Parathyroid adenoma (tissue), 2 donors: Measurements from ENCODE around the gene BCL11B.

Experiments used
- H2AFZ ChIP-seq: fragments of 300-600 bp; sonication (generic); one replicate; pipeline ENCODE4 v1.7.0; 2017; ENCODE audit warnings: antibody characterized with exemption, mild to moderate bottlenecking
- H3K27ac ChIP-seq: fragments of 300-600 bp; sonication (generic); one replicate; pipeline ENCODE4 v1.7.0; 2017
- H3K27me3 ChIP-seq: fragments of 300-600 bp; sonication (generic); one replicate; pipeline ENCODE4 v1.7.0; 2017; ENCODE audit warnings: low read length; ENCODE audit not compliant: control insufficient read depth, insufficient read depth
- H3K36me3 ChIP-seq: fragments of 300-600 bp; sonication (generic); one replicate; pipeline ENCODE4 v1.7.0; 2017; ENCODE audit warnings: low read length; ENCODE audit not compliant: control insufficient read depth, insufficient read depth
- H3K4me1 ChIP-seq: fragments of 300-600 bp; sonication (generic); one replicate; pipeline ENCODE4 v1.7.0; 2017; ENCODE audit warnings: control low read depth
- H3K4me2 ChIP-seq: fragments of 300-600 bp; sonication (generic); one replicate; pipeline ENCODE4 v1.7.0; 2017; ENCODE audit warnings: low read length
- H3K4me3 ChIP-seq: fragments of 300-600 bp; sonication (generic); one replicate; pipeline ENCODE4 v1.7.0; 2017; ENCODE audit warnings: low read depth, low read length
- H3K79me2 ChIP-seq: fragments of 300-600 bp; sonication (generic); one replicate; pipeline ENCODE4 v1.7.0; 2017; ENCODE audit warnings: control low read depth
- H3K9ac ChIP-seq: fragments of 300-600 bp; sonication (generic); one replicate; pipeline ENCODE4 v1.7.0; 2017; ENCODE audit warnings: mild to moderate bottlenecking
- H3K9me3 ChIP-seq: fragments of 300-600 bp; sonication (generic); one replicate; pipeline ENCODE4 v1.7.0; 2017; ENCODE audit warnings: low read length; ENCODE audit not compliant: control insufficient read depth
- CTCF ChIP-seq: fragments of 300-600 bp; sonication (generic); IDR thresholded peaks from one replicate; pipeline ENCODE4 v1.7.0; 2017; ENCODE audit warnings: antibody characterized with exemption, mild to moderate bottlenecking
- donor health status: primary hyperparathyroidism.

The BCL11B gene

GRCh38 chr14:99210333-99210732 is 61.7 kb downstream of the BCL11B start:
- H2AFZ ChIP-seq: no peak overlapping the region
- no peaks in the 10 kb centered on the region for H3K79me2 ChIP-seq
- no peaks in the 10 kb centered on the region for H3K9me3 ChIP-seq
- no peak overlapping the region for H3K4me2 ChIP-seq
- H3K4me3 ChIP-seq: no peak overlapping the region
- no peaks in the 10 kb centered on the region for H3K36me3 ChIP-seq
- no peak overlapping the region for H3K9ac ChIP-seq
- H3K4me1 ChIP-seq: no peaks in the 10 kb centered on the region
- no peak overlapping the region for H3K27ac ChIP-seq
- no peak for TF ChIP-seq CTCF
- no peaks in the 10 kb centered on the region for H3K27me3 ChIP-seq

GRCh38 chr14:99209409-99209808 is 62.6 kb downstream of the BCL11B start:
- no peak for TF ChIP-seq CTCF
- no peak overlapping the region for H3K27ac ChIP-seq
- H3K79me2 ChIP-seq: no peaks in the 10 kb centered on the region
- no peak overlapping the region for H3K4me3 ChIP-seq
- no peak overlapping the region for H3K4me2 ChIP-seq
- H2AFZ ChIP-seq: no peak overlapping the region
- no peaks in the 10 kb centered on the region for H3K4me1 ChIP-seq
- no peak overlapping the region for H3K9ac ChIP-seq
- no peaks in the 10 kb centered on the region for H3K27me3 ChIP-seq
- no peaks in the 10 kb centered on the region for H3K9me3 ChIP-seq
- H3K36me3 ChIP-seq: no peaks in the 10 kb centered on the region

- Histone ChIP-seq H3K79me2 (no peaks in the 10 kb centered on the region), H3K27me3 (no peaks in the 10 kb centered on the region), H3K27ac (no peak overlapping the region), H3K4me1 (no peaks in the 10 kb centered on the region), H3K4me2 (no peak overlapping the region), H3K9ac (no peak overlapping the region), H2AFZ (no peak overlapping the region), H3K4me3 (no peak overlapping the region), H3K9me3 (no peaks in the 10 kb centered on the region), H3K36me3 (no peaks in the 10 kb centered on the region)
- no peak for TF ChIP-seq CTCF
Measured at GRCh38 chr14:99208318-99208717, 63.7 kb downstream of the BCL11B start.

DNA sequence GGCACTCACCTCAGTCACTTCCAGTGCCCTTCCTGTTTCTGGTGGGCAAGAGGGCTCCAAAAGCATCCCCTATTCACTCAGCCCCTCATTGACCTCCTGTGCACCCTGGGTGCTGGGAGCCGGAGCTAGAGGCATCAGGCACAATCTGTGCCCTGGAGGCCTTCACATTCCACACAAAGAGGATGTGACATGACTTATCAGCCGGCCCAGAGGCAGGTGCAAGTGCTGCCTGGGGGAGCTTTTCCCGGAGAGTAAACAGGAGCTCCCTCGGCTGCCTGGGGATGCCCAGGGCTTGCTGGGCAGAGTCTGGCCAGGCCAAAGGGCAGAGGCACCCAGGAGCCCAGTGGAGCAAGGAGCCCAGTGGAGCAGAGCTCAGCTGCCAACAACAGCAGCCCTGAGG is 64.5 kb downstream of the BCL11B start:
- Histone ChIP-seq H3K9me3 (no peaks in the 10 kb centered on the region), H3K27me3 (no peaks in the 10 kb centered on the region), H3K9ac (no peak overlapping the region), H3K36me3 (no peaks in the 10 kb centered on the region), H3K4me3 (no peak overlapping the region), H2AFZ (no peak overlapping the region), H3K79me2 (no peaks in the 10 kb centered on the region), H3K4me2 (no peak overlapping the region), H3K4me1 (no peaks in the 10 kb centered on the region), H3K27ac (no peak overlapping the region)
- TF ChIP-seq CTCF: no peak

DNA sequence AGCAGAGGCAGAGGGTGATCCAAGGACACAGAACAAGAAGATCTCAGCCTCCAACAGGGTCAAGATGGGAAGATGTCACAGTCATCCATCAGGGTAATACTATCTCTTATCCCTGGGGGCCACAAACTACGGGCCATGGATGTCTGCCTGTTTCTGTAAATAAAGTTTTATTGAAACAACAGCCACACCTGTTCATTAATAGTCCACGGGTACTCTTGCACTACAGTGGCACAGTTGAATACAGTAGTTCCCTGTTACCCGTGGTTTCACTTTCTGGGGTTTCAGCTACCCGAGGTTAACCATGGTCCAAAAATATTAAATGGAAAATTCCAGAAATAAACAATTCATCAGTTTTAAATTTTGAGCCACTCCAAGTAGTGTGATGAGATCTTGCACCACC is 65.9 kb downstream of the BCL11B start:
- Histone ChIP-seq H3K4me1 (no peaks in the 10 kb centered on the region), H3K36me3 (no peaks in the 10 kb centered on the region)
- TF ChIP-seq CTCF: no peak

More for the DNA sequence above, 65.9 kb downstream of the BCL11B start:
- Histone ChIP-seq H3K79me2 (no peaks in the 10 kb centered on the region), H3K27ac (no peak overlapping the region), H3K27me3 (no peaks in the 10 kb centered on the region), H3K9ac (no peak overlapping the region), H3K4me2 (no peak overlapping the region), H2AFZ (no peak overlapping the region), H3K4me3 (no peak overlapping the region), H3K9me3 (no peaks in the 10 kb centered on the region)
